ENCODE data around the gene SH3PXD2A.
"Not testable (repeated sequence)": the region's sequence is repeated elsewhere in the genome, so short reads cannot be mapped to it uniquely, and the experiment has no call there.

Gene SH3PXD2A

GRCh38 chr10:103762916-103763315 lies 92.5 kb downstream of the SH3PXD2A start:
- FAIRE-seq, result no peak
- TF ChIP-seq SPI1 (IDR thresholded peaks at IDR 0.05; ENCODE audit: low read depth, low read length) (no peak), TAF1 (IDR thresholded peaks at IDR 0.05; ENCODE audit: low read depth, low read length) (no peak), POU2F2 (IDR thresholded peaks at IDR 0.05; ENCODE audit: low read depth, low read length) (no peak), POLR2A (IDR thresholded peaks at IDR 0.05; ENCODE audit: low read depth, low read length) (no peak), PAX5 (IDR thresholded peaks at IDR 0.05; ENCODE audit: insufficient read depth, low read length, severe bottlenecking) (no peak), POLR2AphosphoS5 (IDR thresholded peaks at IDR 0.05; ENCODE audit: low read depth, low read length) (no peak)
- DNase-seq (ENCODE audit: insufficient read length, low spot score), result no peak

- FAIRE-seq (no peak), DNase-seq (ENCODE audit: insufficient read length, low spot score) (no peak)
- no peak for TF ChIP-seq PAX5 (IDR thresholded peaks at IDR 0.05; ENCODE audit: insufficient read depth, low read length, severe bottlenecking)
- no peak for TF ChIP-seq POLR2AphosphoS5 (IDR thresholded peaks at IDR 0.05; ENCODE audit: low read depth, low read length)
- TF ChIP-seq POU2F2 (IDR thresholded peaks at IDR 0.05; ENCODE audit: low read depth, low read length), result no peak
- no peak for TF ChIP-seq TAF1 (IDR thresholded peaks at IDR 0.05; ENCODE audit: low read depth, low read length)
- TF ChIP-seq POLR2A (IDR thresholded peaks at IDR 0.05; ENCODE audit: low read depth, low read length), result no peak
- no peak for TF ChIP-seq SPI1 (IDR thresholded peaks at IDR 0.05; ENCODE audit: low read depth, low read length)
Measured at GRCh38 chr10:103762162-103762561, 93.2 kb downstream of the SH3PXD2A start.

- DNase-seq (ENCODE audit: insufficient read length, low spot score) (no peak), FAIRE-seq (no peak)
- TF ChIP-seq SPI1 (IDR thresholded peaks at IDR 0.05; ENCODE audit: low read depth, low read length) (no peak), POLR2AphosphoS5 (IDR thresholded peaks at IDR 0.05; ENCODE audit: low read depth, low read length) (no peak), POLR2A (IDR thresholded peaks at IDR 0.05; ENCODE audit: low read depth, low read length) (no peak), TAF1 (IDR thresholded peaks at IDR 0.05; ENCODE audit: low read depth, low read length) (no peak), POU2F2 (IDR thresholded peaks at IDR 0.05; ENCODE audit: low read depth, low read length) (no peak)
Measured at GRCh38 chr10:103761075-103761920, 94.1 kb downstream of the SH3PXD2A start.

- not testable (repeated sequence) for FAIRE-seq; DNase-seq (ENCODE audit: insufficient read length, low spot score)
Measured at GRCh38 chr10:103760233-103760632, 95.1 kb downstream of the SH3PXD2A start.

GRCh38 chr10:103759100-103759781 lies 96.1 kb downstream of the SH3PXD2A start:
- FAIRE-seq (peak; percentile 90), DNase-seq (ENCODE audit: insufficient read length, low spot score) (no peak)
- no peak for TF ChIP-seq TAF1 (IDR thresholded peaks at IDR 0.05; ENCODE audit: low read depth, low read length)
- no peak for TF ChIP-seq POLR2A (IDR thresholded peaks at IDR 0.05; ENCODE audit: low read depth, low read length)
- no peak for TF ChIP-seq SPI1 (IDR thresholded peaks at IDR 0.05; ENCODE audit: low read depth, low read length)
- no peak for TF ChIP-seq PAX5 (IDR thresholded peaks at IDR 0.05; ENCODE audit: insufficient read depth, low read length, severe bottlenecking)
- no peak for TF ChIP-seq POU2F2 (IDR thresholded peaks at IDR 0.05; ENCODE audit: low read depth, low read length)
- TF ChIP-seq POLR2AphosphoS5 (IDR thresholded peaks at IDR 0.05; ENCODE audit: low read depth, low read length), result no peak

GRCh38 chr10:103758294-103758681 lies 97.1 kb downstream of the SH3PXD2A start:
- no peak for DNase-seq (ENCODE audit: insufficient read length, low spot score)
- TF ChIP-seq SPI1 (IDR thresholded peaks at IDR 0.05; ENCODE audit: low read depth, low read length), result no peak
- no peak for TF ChIP-seq PAX5 (IDR thresholded peaks at IDR 0.05; ENCODE audit: insufficient read depth, low read length, severe bottlenecking)
- no peak for TF ChIP-seq POLR2AphosphoS5 (IDR thresholded peaks at IDR 0.05; ENCODE audit: low read depth, low read length)
- TF ChIP-seq POU2F2 (IDR thresholded peaks at IDR 0.05; ENCODE audit: low read depth, low read length), result no peak
- TF ChIP-seq TAF1 (IDR thresholded peaks at IDR 0.05; ENCODE audit: low read depth, low read length), result no peak
- no peak for TF ChIP-seq POLR2A (IDR thresholded peaks at IDR 0.05; ENCODE audit: low read depth, low read length)
- peak; percentile 43 for FAIRE-seq

- no peak for TF ChIP-seq TAF1 (IDR thresholded peaks at IDR 0.05; ENCODE audit: low read depth, low read length)
- TF ChIP-seq POLR2AphosphoS5 (IDR thresholded peaks at IDR 0.05; ENCODE audit: low read depth, low read length), result no peak
- no peak for TF ChIP-seq POU2F2 (IDR thresholded peaks at IDR 0.05; ENCODE audit: low read depth, low read length)
- TF ChIP-seq PAX5 (IDR thresholded peaks at IDR 0.05; ENCODE audit: insufficient read depth, low read length, severe bottlenecking), result no peak
- TF ChIP-seq SPI1 (IDR thresholded peaks at IDR 0.05; ENCODE audit: low read depth, low read length), result no peak
- no peak for TF ChIP-seq POLR2A (IDR thresholded peaks at IDR 0.05; ENCODE audit: low read depth, low read length)
- DNase-seq (ENCODE audit: insufficient read length, low spot score) (no peak), FAIRE-seq (peak; percentile 71)
Measured at GRCh38 chr10:103757531-103758293, 97.7 kb downstream of the SH3PXD2A start.

GRCh38 chr10:103756277-103756869 lies 99.0 kb downstream of the SH3PXD2A start:
- FAIRE-seq (no peak), DNase-seq (ENCODE audit: insufficient read length, low spot score) (no peak)
- TF ChIP-seq POLR2A (IDR thresholded peaks at IDR 0.05; ENCODE audit: low read depth, low read length), result no peak
- TF ChIP-seq POLR2AphosphoS5 (IDR thresholded peaks at IDR 0.05; ENCODE audit: low read depth, low read length), result no peak
- no peak for TF ChIP-seq PAX5 (IDR thresholded peaks at IDR 0.05; ENCODE audit: insufficient read depth, low read length, severe bottlenecking)
- no peak for TF ChIP-seq SPI1 (IDR thresholded peaks at IDR 0.05; ENCODE audit: low read depth, low read length)
- TF ChIP-seq POU2F2 (IDR thresholded peaks at IDR 0.05; ENCODE audit: low read depth, low read length), result no peak
- TF ChIP-seq TAF1 (IDR thresholded peaks at IDR 0.05; ENCODE audit: low read depth, low read length), result no peak

Data from GM12891 (cell line).